IMR-90 (cell line): ENCODE results near the gene CLCN6. TPM values are rescaled to one million over a fixed set of nuclear protein-coding genes. Genes with fewer than 3 reads are reported as not detected.

Source experiments
- ATAC-seq: fragments of 200-7000 bp; cut with Tn5 transposase; 2 replicates; pipeline ENCODE4 v1.9.1; 2020; ENCODE audit warnings: low read depth, mild to moderate bottlenecking, moderate library complexity
- BruUV-seq: library from RNA; stranded (reverse); fragments of 400-500 nt; replicated peaks from 2 replicates; lab custom pipeline; 2021; lab: Mats Ljungman, UMichigan
- CTCF ChIA-PET: fragments of 300-600 bp; formaldehyde crosslinking; extraction: SDS; loops from one replicate; lab custom pipeline; 2021; ENCODE audit warnings: antibody characterized with exemption; lab: Yijun Ruan, JAX
- POLR2A ChIA-PET: fragments of 300-600 bp; sonication (Branson Sonifier 250); formaldehyde crosslinking; loops from one replicate; lab custom pipeline; 2022; ENCODE audit warnings: antibody characterized with exemption; ENCODE audit not compliant: unreplicated experiment; lab: Charles Lee
- DNase-seq: peaks from one replicate; pipeline ENCODE4 v3.0.0; 2013
- H2AFZ ChIP-seq: replicated peaks from 2 replicates; pipeline ENCODE3; 2013; ENCODE audit warnings: low read length, mild to moderate bottlenecking; ENCODE audit not compliant: poor library complexity
- H2AK5ac ChIP-seq: 2 replicates; pipeline ENCODE4 v1.6.1; 2013; ENCODE audit warnings: low read depth, low read length, inconsistent platforms
- H2AK9ac ChIP-seq: replicated peaks from 2 replicates; pipeline ENCODE3; 2013; ENCODE audit warnings: mild to moderate bottlenecking, low read depth, low read length, moderate library complexity; ENCODE audit not compliant: poor library complexity
- H2BK120ac ChIP-seq: 2 replicates; pipeline ENCODE4 v1.6.1; 2013; ENCODE audit warnings: low read depth, low read length, inconsistent platforms
- H2BK15ac ChIP-seq: 3 replicates; pipeline ENCODE4 v1.6.1; 2013; ENCODE audit warnings: low read depth, low read length, inconsistent platforms
- H2BK20ac ChIP-seq: 2 replicates; pipeline ENCODE4 v1.6.1; 2013; ENCODE audit warnings: low read depth, mild to moderate bottlenecking, inconsistent platforms, low read length, moderate library complexity
- H2BK5ac ChIP-seq: 2 replicates; pipeline ENCODE4 v1.6.1; 2013; ENCODE audit warnings: mild to moderate bottlenecking, low read depth, low read length, inconsistent platforms; ENCODE audit not compliant: poor library complexity, severe bottlenecking
- H3K14ac ChIP-seq: replicated peaks from 2 replicates; pipeline ENCODE4 v1.6.1; 2013; ENCODE audit warnings: low read depth, low read length, inconsistent platforms
- H3K18ac ChIP-seq: 2 replicates; pipeline ENCODE4 v1.6.1; 2013; ENCODE audit warnings: low read depth, low read length, control low read depth
- H3K23ac ChIP-seq: 2 replicates; pipeline ENCODE4 v1.6.1; 2013; ENCODE audit warnings: low read depth, low read length, inconsistent platforms
- H3K27ac ChIP-seq: 2 replicates; pipeline ENCODE4 v1.5.1; 2013; ENCODE audit warnings: mild to moderate bottlenecking, control low read depth, low read length; ENCODE audit not compliant: insufficient read depth
- H3K27me3 ChIP-seq: 2 replicates; pipeline ENCODE4 v1.6.1; 2013; ENCODE audit warnings: low read length; ENCODE audit not compliant: control insufficient read depth, insufficient read depth
- H3K36me3 ChIP-seq: 2 replicates; pipeline ENCODE4 v1.6.1; 2013; ENCODE audit warnings: low read length, mixed read lengths; ENCODE audit not compliant: control insufficient read depth, insufficient read depth
- H3K4ac ChIP-seq: 2 replicates; pipeline ENCODE4 v1.6.1; 2013; ENCODE audit warnings: low read depth, low read length, inconsistent platforms
- H3K4me1 ChIP-seq: 2 replicates; pipeline ENCODE4 v1.6.1; 2013; ENCODE audit warnings: low read length, mixed read lengths; ENCODE audit not compliant: control insufficient read depth, insufficient read depth
- H3K4me2 ChIP-seq: 2 replicates; pipeline ENCODE4 v1.6.1; 2013; ENCODE audit warnings: low read depth, mild to moderate bottlenecking, control low read depth, low read length, moderate library complexity
- H3K4me3 ChIP-seq: 2 replicates; pipeline ENCODE4 v1.5.1; 2013; ENCODE audit warnings: low read depth, mild to moderate bottlenecking, control low read depth, low read length, moderate library complexity; ENCODE audit not compliant: insufficient read depth
- H3K56ac ChIP-seq: 2 replicates; pipeline ENCODE4 v1.6.1; 2013; ENCODE audit warnings: low read length, inconsistent platforms; ENCODE audit not compliant: insufficient read depth; ENCODE audit errors: extremely low read depth
- H3K79me1 ChIP-seq, 2 experiments: 2 replicates each; pipeline ENCODE4 v1.6.1; 2013; ENCODE audit warnings: low read length in 2 of 2, inconsistent platforms in 1 of 2, low read depth in 1 of 2
- H3K9ac ChIP-seq: 2 replicates; pipeline ENCODE4 v1.6.1; 2013; ENCODE audit warnings: low read depth, low read length, control low read depth
- H3K9me1 ChIP-seq: 2 replicates; pipeline ENCODE4 v1.6.1; 2013; ENCODE audit warnings: low read length, inconsistent platforms; ENCODE audit not compliant: insufficient read depth
- H3K9me3 ChIP-seq: 2 replicates; pipeline ENCODE4 v1.6.1; 2013; ENCODE audit warnings: low read length; ENCODE audit not compliant: control insufficient read depth, insufficient read depth
- H4K20me1 ChIP-seq: 2 replicates; pipeline ENCODE4 v1.6.1; 2013; ENCODE audit warnings: low read length, inconsistent platforms; ENCODE audit not compliant: insufficient read depth
- H4K5ac ChIP-seq: 2 replicates; pipeline ENCODE4 v1.6.1; 2013; ENCODE audit warnings: mild to moderate bottlenecking, low read depth, low read length, control low read depth
- H4K8ac ChIP-seq, 2 experiments: 2 replicates each; pipeline ENCODE4 v1.6.1; 2013; ENCODE audit warnings: low read depth in 2 of 2, low read length in 2 of 2, control low read depth in 1 of 2, inconsistent platforms in 1 of 2
- H4K91ac ChIP-seq: 2 replicates; pipeline ENCODE4 v1.6.1; 2013; ENCODE audit warnings: low read depth, low read length, inconsistent platforms; ENCODE audit not compliant: insufficient read depth
- BHLHE40 ChIP-seq: fragments of 150-350 bp; IDR thresholded peaks from 2 replicates; pipeline ENCODE4 v1.6.1; 2016; ENCODE audit warnings: mild to moderate bottlenecking, low read depth, low read length
- CEBPB ChIP-seq: IDR thresholded peaks from 2 replicates; pipeline ENCODE4 v1.6.1; 2012; ENCODE audit warnings: low read depth, low read length, improper control_type of control experiment
- FOS ChIP-seq: fragments of 150-350 bp; IDR thresholded peaks from 2 replicates; pipeline ENCODE4 v1.6.1; 2016; ENCODE audit warnings: low read depth, low read length
- MAFK ChIP-seq: IDR thresholded peaks from 2 replicates; pipeline ENCODE4 v1.6.1; 2012; ENCODE audit warnings: low read depth, low read length, improper control_type of control experiment
- MXI1 ChIP-seq: IDR thresholded peaks from 2 replicates; pipeline ENCODE4 v1.6.1; 2012; ENCODE audit warnings: low read depth, mild to moderate bottlenecking, low read length, moderate library complexity, borderline replicate concordance
- RAD21 ChIP-seq: IDR thresholded peaks from 2 replicates; pipeline ENCODE4 v1.6.1; 2012; ENCODE audit warnings: low read length, improper control_type of control experiment
- RCOR1 ChIP-seq: IDR thresholded peaks from 2 replicates; pipeline ENCODE4 v1.6.1; 2012; ENCODE audit warnings: mild to moderate bottlenecking, low read length, improper control_type of control experiment; ENCODE audit not compliant: insufficient replicate concordance
- SMC3 ChIP-seq: fragments of 150-350 bp; IDR thresholded peaks from 2 replicates; pipeline ENCODE4 v1.6.1; 2016; ENCODE audit warnings: low read depth, mild to moderate bottlenecking, antibody characterized with exemption, low read length, moderate library complexity
- WGBS, 2 experiments: methylation state at CpG; one replicate each; pipeline versions ENCODE4 v1.1.5 to v1.1.7; 2013; ENCODE audit warnings: missing lambda C conversion rate in 2 of 2; ENCODE audit not compliant: insufficient read length in 1 of 2; ENCODE audit errors: extremely low coverage in 2 of 2; 5-methylcytosine and 5-hydroxymethylcytosine counted together
- dilution Hi-C: fragments of 300-500 bp; cut with HindIII; formaldehyde crosslinking; loops from one replicate; pipeline ENCODE4 v1.14.3; 2018; ENCODE audit warnings: low sequenced_read_pairs; ENCODE audit not compliant: unreplicated experiment
- in situ Hi-C: fragments of 300-500 bp; cut with MboI; formaldehyde crosslinking; loops from 3 replicates; pipeline ENCODE4 v1.14.3; 2019; ENCODE audit warnings: low sequenced_read_pairs, inconsistent platforms, mixed read lengths
- intact Hi-C: fragments of 100-400 bp; cut with micrococcal nuclease; formaldehyde crosslinking; loops from 2 replicates; pipeline ENCODE4 v1.10.0; 2022
- polyA plus RNA-seq, 3 experiments: library from polyadenylated mRNA; depleted of rRNA; stranded (reverse); fragments of >200 nt; gene quantifications; 2 replicates each; pipeline ENCODE4 v1.2.3, GENCODE V29; 2012; ENCODE audit warnings: low replicate concordance in 1 of 3
- total RNA-seq: library from RNA; depleted of rRNA; stranded (reverse); fragments of >200 nt; gene quantifications from 2 replicates; pipeline ENCODE4 v1.2.3, GENCODE V29; 2012
- TF ChIP-seq, protein P1 (sequence below): conservative IDR thresholded peaks from 2 replicates; pipeline ENCODE4 v1.5.1; 2012; ENCODE audit warnings: mild to moderate bottlenecking, low read depth, low read length, improper control_type of control experiment
- TF ChIP-seq, protein P2 (sequence below): fragments of 150-350 bp; IDR thresholded peaks from 2 replicates; pipeline ENCODE4 v1.6.1; 2016; ENCODE audit warnings: low read depth, mild to moderate bottlenecking, low read length, moderate library complexity, borderline replicate concordance
- TF ChIP-seq, protein P3 (sequence below): fragments of 150-350 bp; IDR thresholded peaks from 2 replicates; pipeline ENCODE4 v1.6.1; 2017; ENCODE audit warnings: mild to moderate bottlenecking, antibody characterized with exemption, low read length, low read depth

Gene CLCN6
- total and polyA plus RNA-seq, 2 of the 4 experiments (the other 2 are of a cell fraction), result 4.1 to 10.6 TPM

DNA sequence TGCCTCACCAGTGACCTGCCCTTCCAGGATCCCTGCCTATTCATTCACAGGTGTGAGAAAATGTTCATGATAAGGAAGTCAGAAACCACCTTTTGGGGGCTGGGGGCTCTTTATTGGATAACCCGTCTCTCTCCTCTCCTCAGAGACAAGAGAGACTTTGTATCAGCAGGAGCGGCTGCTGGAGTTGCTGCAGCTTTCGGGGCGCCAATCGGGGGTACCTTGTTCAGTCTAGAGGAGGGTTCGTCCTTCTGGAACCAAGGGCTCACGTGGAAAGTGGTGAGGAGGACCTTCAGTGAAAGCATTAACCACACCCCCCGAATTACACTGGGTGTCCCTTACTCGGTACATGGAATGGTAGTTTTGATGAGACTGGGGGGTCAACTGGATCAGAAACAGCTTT lies 21.0 kb downstream of the CLCN6 start:
- Histone ChIP-seq H2AK5ac (no peak overlapping the region), H3K27me3 (no peaks in the 10 kb centered on the region), H3K4me2 (no peak overlapping the region), H3K79me1 (peaks cover 0 to 13% of the 10 kb centered on the region in 2 experiments; a peak in 2 of 4 replicates), H3K4ac (no peak overlapping the region), H2BK5ac (no peak overlapping the region), H3K9me1 (peaks cover 10% of the 10 kb centered on the region; the same call in 1 of the 2 replicates), H3K56ac (no peak overlapping the region), H3K18ac (no peak overlapping the region), H3K4me1 (peaks cover 1% of the 10 kb centered on the region; the same call in 1 of the 2 replicates), H3K9ac (no peak overlapping the region), H4K5ac (no peak overlapping the region), H3K9me3 (no peaks in the 10 kb centered on the region), H2BK15ac (no peak overlapping the region), H3K14ac (no peak overlapping the region), H2AK9ac (no peak overlapping the region), H3K4me3 (no peak overlapping the region), H3K23ac (no peak overlapping the region), H4K91ac (no peak overlapping the region), H4K8ac (no peak overlapping the region), H2AFZ (no peak overlapping the region), H2BK120ac (no peak overlapping the region), H3K36me3 (peaks cover 67% of the 10 kb centered on the region), H3K27ac (no peak overlapping the region), H4K20me1 (no peaks in the 10 kb centered on the region), H2BK20ac (no peak overlapping the region)
- no peak for TF ChIP-seq RAD21
- TF ChIP-seq, protein P1, sequence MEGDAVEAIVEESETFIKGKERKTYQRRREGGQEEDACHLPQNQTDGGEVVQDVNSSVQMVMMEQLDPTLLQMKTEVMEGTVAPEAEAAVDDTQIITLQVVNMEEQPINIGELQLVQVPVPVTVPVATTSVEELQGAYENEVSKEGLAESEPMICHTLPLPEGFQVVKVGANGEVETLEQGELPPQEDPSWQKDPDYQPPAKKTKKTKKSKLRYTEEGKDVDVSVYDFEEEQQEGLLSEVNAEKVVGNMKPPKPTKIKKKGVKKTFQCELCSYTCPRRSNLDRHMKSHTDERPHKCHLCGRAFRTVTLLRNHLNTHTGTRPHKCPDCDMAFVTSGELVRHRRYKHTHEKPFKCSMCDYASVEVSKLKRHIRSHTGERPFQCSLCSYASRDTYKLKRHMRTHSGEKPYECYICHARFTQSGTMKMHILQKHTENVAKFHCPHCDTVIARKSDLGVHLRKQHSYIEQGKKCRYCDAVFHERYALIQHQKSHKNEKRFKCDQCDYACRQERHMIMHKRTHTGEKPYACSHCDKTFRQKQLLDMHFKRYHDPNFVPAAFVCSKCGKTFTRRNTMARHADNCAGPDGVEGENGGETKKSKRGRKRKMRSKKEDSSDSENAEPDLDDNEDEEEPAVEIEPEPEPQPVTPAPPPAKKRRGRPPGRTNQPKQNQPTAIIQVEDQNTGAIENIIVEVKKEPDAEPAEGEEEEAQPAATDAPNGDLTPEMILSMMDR, result no peak
- no peak for TF ChIP-seq RCOR1
- TF ChIP-seq MXI1, result no peak
- TF ChIP-seq, protein P2, sequence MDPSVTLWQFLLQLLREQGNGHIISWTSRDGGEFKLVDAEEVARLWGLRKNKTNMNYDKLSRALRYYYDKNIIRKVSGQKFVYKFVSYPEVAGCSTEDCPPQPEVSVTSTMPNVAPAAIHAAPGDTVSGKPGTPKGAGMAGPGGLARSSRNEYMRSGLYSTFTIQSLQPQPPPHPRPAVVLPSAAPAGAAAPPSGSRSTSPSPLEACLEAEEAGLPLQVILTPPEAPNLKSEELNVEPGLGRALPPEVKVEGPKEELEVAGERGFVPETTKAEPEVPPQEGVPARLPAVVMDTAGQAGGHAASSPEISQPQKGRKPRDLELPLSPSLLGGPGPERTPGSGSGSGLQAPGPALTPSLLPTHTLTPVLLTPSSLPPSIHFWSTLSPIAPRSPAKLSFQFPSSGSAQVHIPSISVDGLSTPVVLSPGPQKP, result no peak
- no peak for TF ChIP-seq BHLHE40
- TF ChIP-seq CEBPB, result no peak
- no peak for TF ChIP-seq MAFK
- TF ChIP-seq FOS, result no peak
- TF ChIP-seq SMC3, result no peak
- TF ChIP-seq, protein P3, sequence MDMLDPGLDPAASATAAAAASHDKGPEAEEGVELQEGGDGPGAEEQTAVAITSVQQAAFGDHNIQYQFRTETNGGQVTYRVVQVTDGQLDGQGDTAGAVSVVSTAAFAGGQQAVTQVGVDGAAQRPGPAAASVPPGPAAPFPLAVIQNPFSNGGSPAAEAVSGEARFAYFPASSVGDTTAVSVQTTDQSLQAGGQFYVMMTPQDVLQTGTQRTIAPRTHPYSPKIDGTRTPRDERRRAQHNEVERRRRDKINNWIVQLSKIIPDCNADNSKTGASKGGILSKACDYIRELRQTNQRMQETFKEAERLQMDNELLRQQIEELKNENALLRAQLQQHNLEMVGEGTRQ, result no peak
- POLR2A ChIA-PET, result no interaction called here
- CTCF ChIA-PET, result no interaction called here
- no CpG with 5 or more reads among the region's 9 CpGs for WGBS, 2 experiments
- dilution Hi-C loops, result no loop called here
- ATAC-seq (no peak), DNase-seq (no peak)
- in situ Hi-C loops, result no loop called here
- intact Hi-C loops, result no loop called here
- no TSS peak for BruUV-seq
